ENCODE results near the gene HEATR9. TPM values are rescaled to one million over a fixed set of nuclear protein-coding genes. Genes with fewer than 3 reads are reported as not detected.

Gene HEATR9
- total RNA-seq, 4 donors from 2014 or later: 0.15 TPM; not detected in 3

GRCh38 chr17:35841505-35841904, 27.2 kb downstream of the HEATR9 start:
- no peak for DNase-seq
- intact Hi-C loops (cut with DNase I): no loop called here

GRCh38 chr17:35841101-35841500, 27.6 kb downstream of the HEATR9 start:
- Histone ChIP-seq H3K9me3 (no peaks in the 10 kb centered on the region), H3K27ac (no peak overlapping the region), H3K36me3 (peaks cover 10 to 100% (median 70%) of the 10 kb centered on the region in 3 donors), H3K27me3 (no peaks in the 10 kb centered on the region), H3K4me1 (no peaks in the 10 kb centered on the region), H3K4me3 (no peak overlapping the region)
- WGBS, 2 donors: 72 to 84% methylated on average over 3 of the region's 3 CpGs
- intact Hi-C loops (cut with DNase I): no loop called here
- DNase-seq: no peak
- TF ChIP-seq POLR2A (IDR thresholded peaks at IDR 0.05) (no peak), CTCF (IDR thresholded peaks at IDR 0.05) (no peak)

More at GRCh38 chr17:35841505-35841904, 27.2 kb downstream of the HEATR9 start:
- H3K9me3 ChIP-seq: no peaks in the 10 kb centered on the region
- TF ChIP-seq POLR2A (IDR thresholded peaks at IDR 0.05): no peak
- no peak overlapping the region for H3K4me3 ChIP-seq
- 79 to 88% methylated on average over 4 of the region's 4 CpGs for WGBS, 2 donors
- no peaks in the 10 kb centered on the region for H3K4me1 ChIP-seq
- H3K36me3 ChIP-seq: peaks cover 10 to 100% (median 66%) of the 10 kb centered on the region in 3 donors
- no peak overlapping the region for H3K27ac ChIP-seq
- H3K27me3 ChIP-seq: no peaks in the 10 kb centered on the region

- intact Hi-C loops (cut with DNase I): no loop called here
- Histone ChIP-seq H3K36me3 (peaks cover 4 to 100% (median 30%) of the 10 kb centered on the region in 3 donors), H3K27ac (no peak overlapping the region), H3K4me3 (no peak overlapping the region), H3K9me3 (no peaks in the 10 kb centered on the region), H3K4me1 (no peaks in the 10 kb centered on the region), H3K27me3 (no peaks in the 10 kb centered on the region)
- DNase-seq: no peak
- TF ChIP-seq CTCF (IDR thresholded peaks at IDR 0.05): no peak
- no peak for TF ChIP-seq POLR2A (IDR thresholded peaks at IDR 0.05)
- WGBS, 2 donors: 100% methylated on average over 1 of the region's 1 CpG
Measured at GRCh38 chr17:35825206-35825605, 43.5 kb downstream of the HEATR9 start.

GRCh38 chr17:35821308-35821707, 47.4 kb downstream of the HEATR9 start:
- H3K9me3 ChIP-seq: no peaks in the 10 kb centered on the region
- DNase-seq: no peak
- no peaks in the 10 kb centered on the region for H3K27me3 ChIP-seq
- H3K4me1 ChIP-seq: peaks cover 0 to 11% (median 0%) of the 10 kb centered on the region in 3 donors
- intact Hi-C loops (cut with DNase I): no loop called here
- WGBS, 2 donors: 63 to 82% methylated on average over 2 of the region's 2 CpGs
- H3K4me3 ChIP-seq: no peak overlapping the region
- TF ChIP-seq POLR2A (IDR thresholded peaks at IDR 0.05) (no peak), CTCF (IDR thresholded peaks at IDR 0.05) (no peak)
- peak overlapping the region in 3 of 4 donors; percentile 1 to 69 (median 23) for H3K27ac ChIP-seq
- peaks cover 4 to 99% (median 32%) of the 10 kb centered on the region in 3 donors for H3K36me3 ChIP-seq

GRCh38 chr17:35819455-35819854, 49.2 kb downstream of the HEATR9 start:
- Histone ChIP-seq H3K27me3 (no peaks in the 10 kb centered on the region), H3K36me3 (peaks cover 3 to 87% (median 19%) of the 10 kb centered on the region in 3 donors), H3K9me3 (no peaks in the 10 kb centered on the region), H3K4me1 (peaks cover 0 to 29% (median 2%) of the 10 kb centered on the region in 3 donors), H3K4me3 (no peak overlapping the region), H3K27ac (peak overlapping the region in 1 of 4 donors; percentile 7)
- intact Hi-C loops (cut with DNase I): no loop called here
- TF ChIP-seq CTCF (IDR thresholded peaks at IDR 0.05) (no peak), POLR2A (IDR thresholded peaks at IDR 0.05) (no peak)
- DNase-seq: no peak
- WGBS, 2 donors: 53 to 56% methylated on average over 1 of the region's 1 CpG

- WGBS, 2 donors: 64 to 70% methylated on average over 1 of the region's 1 CpG
- no peak overlapping the region for H3K4me3 ChIP-seq
- H3K27ac ChIP-seq: peak overlapping the region in 1 of 4 donors; percentile 42
- DNase-seq: no peak
- peaks cover 0 to 50% (median 6%) of the 10 kb centered on the region in 3 donors for H3K4me1 ChIP-seq
- TF ChIP-seq POLR2A (IDR thresholded peaks at IDR 0.05): no peak
- TF ChIP-seq CTCF (IDR thresholded peaks at IDR 0.05): no peak
- intact Hi-C loops (cut with DNase I): no loop called here
- H3K36me3 ChIP-seq: peaks cover 0 to 65% (median 13%) of the 10 kb centered on the region in 3 donors
- H3K9me3 ChIP-seq: no peaks in the 10 kb centered on the region
- H3K27me3 ChIP-seq: no peaks in the 10 kb centered on the region
Measured at GRCh38 chr17:35817196-35817595, 51.5 kb downstream of the HEATR9 start.

Data from esophagus squamous epithelium (tissue), 5 donors.